HAP-1 (cell line): Measurements from ENCODE around the gene PDE8B.

Experiments
- DNase-seq, 2 experiments: peaks; one replicate each; pipeline ENCODE4 v3.0.0-alpha.2; 2016 to 2020; ENCODE audit warnings: low spot score in 2 of 2
- H3K27me3 ChIP-seq: fragments of 250-450 bp; sonication (Bioruptor Pico); 2 replicates; pipeline ENCODE4 v1.5.1; 2020; ENCODE audit warnings: low read depth, mild to moderate bottlenecking, moderate library complexity
- H3K36me3 ChIP-seq: fragments of 250-450 bp; sonication (Bioruptor Pico); replicated peaks from 2 replicates; pipeline ENCODE4 v1.5.1; 2020; ENCODE audit warnings: mild to moderate bottlenecking
- H3K4me1 ChIP-seq: fragments of 250-450 bp; sonication (Bioruptor Pico); 2 replicates; pipeline ENCODE4 v1.5.1; 2020; ENCODE audit warnings: mild to moderate bottlenecking
- H3K4me3 ChIP-seq: fragments of 250-450 bp; sonication (Bioruptor Pico); 2 replicates; pipeline ENCODE4 v1.5.1; 2020; ENCODE audit warnings: mild to moderate bottlenecking, moderate library complexity
- H3K9me3 ChIP-seq: fragments of 250-450 bp; sonication (Bioruptor Pico); 2 replicates; pipeline ENCODE4 v1.5.1; 2020; ENCODE audit warnings: mild to moderate bottlenecking, moderate library complexity
- in situ Hi-C: fragments of 300-500 bp; cut with MboI; formaldehyde crosslinking; loops from 3 replicates; pipeline ENCODE4 v1.14.3; 2020; ENCODE audit warnings: low sequenced_read_pairs, inconsistent platforms, mixed read lengths

The PDE8B gene

DNA sequence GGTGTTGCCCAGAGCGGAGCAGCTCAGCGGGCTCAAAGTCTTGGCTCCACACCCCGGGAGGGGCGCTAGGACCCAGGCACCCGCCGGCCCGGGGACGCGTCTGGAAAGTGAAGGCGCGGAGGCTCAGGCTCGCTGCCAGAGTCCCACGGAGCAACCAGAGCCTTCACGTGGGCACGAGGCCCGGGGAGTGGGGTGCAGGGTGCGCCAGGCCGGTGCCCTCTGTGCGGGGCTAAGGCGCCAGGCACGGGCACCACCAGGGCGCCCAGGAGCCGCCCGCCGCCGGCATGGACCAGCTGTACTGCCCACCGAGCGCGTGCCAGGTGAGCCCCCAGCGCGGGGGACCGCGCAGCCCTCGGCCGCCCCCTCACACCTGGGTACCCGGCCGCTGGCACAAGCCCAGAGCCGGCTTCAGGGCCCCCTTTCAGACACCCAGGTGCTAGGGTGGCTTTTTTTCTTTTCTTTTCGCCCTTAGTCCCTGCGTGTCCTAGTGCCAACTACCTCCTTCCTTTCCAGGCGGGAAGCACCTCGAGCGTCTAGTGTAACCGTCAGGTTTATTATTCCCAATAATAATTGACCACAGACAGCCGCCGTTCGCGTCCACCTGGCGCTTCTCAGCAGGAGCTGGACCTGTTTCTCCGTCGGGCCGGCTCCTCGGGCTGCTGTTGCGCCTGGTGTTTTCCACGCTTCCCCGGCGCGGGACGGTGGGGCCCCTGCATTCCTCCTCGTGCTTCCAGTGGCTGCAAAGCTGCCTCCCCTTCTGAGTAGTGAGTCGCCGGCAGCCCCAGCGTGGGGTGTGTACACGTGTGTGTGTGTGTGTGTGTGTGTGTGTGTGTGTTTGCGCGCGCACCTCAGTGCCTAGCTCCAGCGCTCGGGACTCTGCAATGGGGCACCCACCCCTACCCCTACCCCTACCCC, 30.1 kb upstream of the PDE8B start:
- H3K4me3 ChIP-seq = no peak overlapping the region
- no peak for DNase-seq
- no peaks in the 10 kb centered on the region for H3K36me3 ChIP-seq
- no peaks in the 10 kb centered on the region for H3K4me1 ChIP-seq
- H3K9me3 ChIP-seq = no peaks in the 10 kb centered on the region
- in situ Hi-C loops = no loop called here
- H3K27me3 ChIP-seq = no peaks in the 10 kb centered on the region

DNA sequence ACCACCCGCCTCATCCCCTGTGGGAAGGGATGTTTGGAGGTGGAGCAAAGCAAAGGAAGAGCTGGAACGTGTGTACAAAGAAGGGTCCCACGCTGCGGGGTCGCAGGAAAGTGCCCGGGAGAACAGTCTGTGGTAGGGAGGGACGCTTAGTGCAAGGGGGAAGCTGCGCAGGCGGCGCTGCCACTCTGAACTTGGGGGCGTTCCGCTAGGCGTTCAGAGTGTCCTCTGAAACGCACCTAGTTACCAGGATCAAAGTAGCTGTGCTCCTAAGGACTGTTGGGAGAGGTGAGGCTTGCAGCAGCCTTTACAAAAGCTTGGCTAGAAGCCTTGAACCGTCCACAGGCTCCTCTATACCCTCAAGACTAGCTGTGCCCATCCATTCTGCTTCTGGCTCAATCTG, 29.3 kb upstream of the PDE8B start:
- Histone ChIP-seq H3K27me3 (no peaks in the 10 kb centered on the region), H3K4me3 (no peak overlapping the region), H3K36me3 (no peaks in the 10 kb centered on the region), H3K9me3 (no peaks in the 10 kb centered on the region), H3K4me1 (no peaks in the 10 kb centered on the region)
- DNase-seq = no peak
- in situ Hi-C loops = no loop called here

DNA sequence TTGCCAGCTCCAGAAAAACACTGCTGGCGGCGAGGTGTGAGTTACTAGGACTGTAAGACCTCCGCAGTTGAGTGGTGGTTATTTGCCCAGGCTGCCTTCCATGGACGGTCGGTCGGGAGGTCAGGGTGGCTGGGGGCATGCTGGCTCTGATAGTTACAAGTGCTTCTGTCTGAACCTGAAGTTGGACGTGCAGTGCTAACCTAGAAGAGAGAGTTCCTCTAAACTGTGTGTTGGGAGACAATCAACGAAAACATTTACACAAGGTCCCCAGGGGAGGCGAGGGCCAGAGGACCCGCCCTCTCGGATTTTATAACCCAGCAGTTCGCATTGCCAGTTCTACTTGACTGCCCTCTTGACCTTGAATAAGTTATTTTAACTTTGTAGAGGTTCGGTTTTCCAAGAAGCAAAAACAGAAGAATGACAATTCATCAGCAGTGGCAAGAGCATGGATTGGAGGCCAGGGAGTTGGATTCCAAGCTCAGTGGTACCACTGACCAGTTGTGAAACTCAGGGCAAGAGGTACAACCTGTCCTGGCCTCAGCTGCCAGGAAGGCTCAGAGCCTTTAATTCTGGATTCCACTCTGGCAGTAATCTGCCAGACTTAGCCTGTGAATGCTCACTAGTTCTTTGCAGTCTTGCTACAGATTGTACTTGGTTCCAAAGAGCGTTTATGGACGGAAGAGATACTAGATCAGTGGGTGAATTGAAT, 28.7 kb upstream of the PDE8B start:
- no peak for DNase-seq
- no peaks in the 10 kb centered on the region for H3K4me1 ChIP-seq
- in situ Hi-C loops = no loop called here
- no peaks in the 10 kb centered on the region for H3K36me3 ChIP-seq
- H3K9me3 ChIP-seq = no peaks in the 10 kb centered on the region
- no peaks in the 10 kb centered on the region for H3K27me3 ChIP-seq
- no peak overlapping the region for H3K4me3 ChIP-seq

DNA sequence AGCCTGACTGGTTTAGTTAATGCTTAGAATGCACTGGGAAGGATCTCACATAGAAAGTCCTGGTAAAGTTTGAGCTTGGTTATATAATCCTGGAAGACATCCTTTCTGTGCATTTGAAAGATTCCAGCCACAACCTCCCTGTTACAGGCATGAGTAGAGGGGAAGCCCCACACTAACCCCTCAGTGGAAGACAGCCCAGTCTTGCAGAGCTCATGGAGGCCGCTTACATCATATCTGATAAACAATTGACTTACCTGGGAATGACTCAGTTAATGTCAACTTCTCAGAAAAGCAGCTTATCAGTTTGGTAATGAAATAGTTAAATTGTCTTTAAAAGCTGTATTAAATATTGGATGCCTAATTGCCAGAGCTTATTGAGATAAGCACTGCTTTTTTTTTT, 28.1 kb upstream of the PDE8B start:
- no peak for DNase-seq
- H3K36me3 ChIP-seq = no peaks in the 10 kb centered on the region
- in situ Hi-C loops = no loop called here
- no peaks in the 10 kb centered on the region for H3K27me3 ChIP-seq
- H3K9me3 ChIP-seq = no peaks in the 10 kb centered on the region
- H3K4me1 ChIP-seq = no peaks in the 10 kb centered on the region
- H3K4me3 ChIP-seq = no peak overlapping the region

- Histone ChIP-seq H3K4me1 (no peaks in the 10 kb centered on the region), H3K4me3 (no peak overlapping the region), H3K9me3 (no peaks in the 10 kb centered on the region), H3K27me3 (no peaks in the 10 kb centered on the region; the same call in 1 of the 2 replicates), H3K36me3 (no peaks in the 10 kb centered on the region)
- DNase-seq = no peak
- in situ Hi-C loops = no loop called here
These were observed 23.7 kb upstream of the PDE8B start for GRCh38 chr5:77186652-77187370.

DNA sequence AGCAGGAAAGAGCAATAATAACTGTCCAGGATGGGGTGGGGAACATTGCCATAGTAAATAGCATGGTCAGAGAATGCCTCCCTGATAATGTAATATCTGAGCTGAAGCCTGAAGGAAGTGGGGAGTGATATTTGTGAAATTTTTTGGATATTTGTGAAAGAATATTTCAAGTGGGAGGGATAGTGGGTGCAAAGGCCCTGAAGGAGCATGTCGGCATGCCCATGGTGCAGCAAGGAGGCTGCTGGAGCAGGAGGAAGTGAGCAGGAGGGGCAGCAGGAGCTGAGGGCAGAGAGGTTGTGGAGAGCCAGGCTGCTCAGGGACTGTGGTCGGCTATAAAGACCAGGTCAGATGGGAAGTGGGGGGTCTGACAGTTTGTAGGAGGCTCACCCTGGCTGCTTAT, 21.1 kb upstream of the PDE8B start:
- no peaks in the 10 kb centered on the region for H3K36me3 ChIP-seq
- H3K27me3 ChIP-seq = no peaks in the 10 kb centered on the region; the same call in 1 of the 2 replicates
- no peaks in the 10 kb centered on the region for H3K4me1 ChIP-seq
- in situ Hi-C loops = no loop called here
- DNase-seq = no peak
- no peak overlapping the region for H3K4me3 ChIP-seq
- no peaks in the 10 kb centered on the region for H3K9me3 ChIP-seq

- in situ Hi-C loops = no loop called here
- no peak for DNase-seq
- Histone ChIP-seq H3K4me1 (no peaks in the 10 kb centered on the region), H3K4me3 (no peak overlapping the region), H3K9me3 (no peaks in the 10 kb centered on the region), H3K36me3 (no peaks in the 10 kb centered on the region), H3K27me3 (no peaks in the 10 kb centered on the region; the same call in 1 of the 2 replicates)
These were observed 17.9 kb upstream of the PDE8B start for GRCh38 chr5:77192441-77193050.

DNA sequence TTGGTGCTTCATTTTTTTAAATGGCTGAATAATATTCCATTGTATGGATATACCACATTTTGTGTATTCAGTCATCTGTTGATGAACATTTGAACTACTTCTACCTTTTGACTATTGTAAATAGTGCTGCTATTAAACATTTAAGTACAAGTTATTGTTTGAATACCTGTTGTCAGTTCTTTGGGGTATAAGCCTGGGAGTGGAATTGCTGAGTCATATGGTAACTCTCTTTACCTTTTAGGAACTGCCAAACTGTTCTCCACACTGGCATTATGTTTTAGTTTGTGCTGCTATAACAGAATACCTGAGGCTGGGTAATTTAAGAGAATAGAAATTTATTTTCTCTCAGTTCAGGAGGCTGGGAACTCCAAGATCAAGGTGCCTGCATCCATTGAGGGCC, 15.7 kb upstream of the PDE8B start:
- in situ Hi-C loops = no loop called here
- Histone ChIP-seq H3K9me3 (0 out of 2 replicates have a peak, but pooled peaks cover 3% of the 10 kb centered on the region), H3K36me3 (no peaks in the 10 kb centered on the region), H3K4me3 (no peak overlapping the region), H3K4me1 (no peaks in the 10 kb centered on the region), H3K27me3 (no peaks in the 10 kb centered on the region)
- no peak for DNase-seq

- Histone ChIP-seq H3K36me3 (no peaks in the 10 kb centered on the region), H3K27me3 (no peaks in the 10 kb centered on the region), H3K4me1 (no peaks in the 10 kb centered on the region), H3K4me3 (no peak overlapping the region), H3K9me3 (0 out of 2 replicates have a peak, but pooled peaks cover 3% of the 10 kb centered on the region)
- DNase-seq = no peak
- in situ Hi-C loops = no loop called here
These were observed 12.5 kb upstream of the PDE8B start for GRCh38 chr5:77197840-77198554.

DNA sequence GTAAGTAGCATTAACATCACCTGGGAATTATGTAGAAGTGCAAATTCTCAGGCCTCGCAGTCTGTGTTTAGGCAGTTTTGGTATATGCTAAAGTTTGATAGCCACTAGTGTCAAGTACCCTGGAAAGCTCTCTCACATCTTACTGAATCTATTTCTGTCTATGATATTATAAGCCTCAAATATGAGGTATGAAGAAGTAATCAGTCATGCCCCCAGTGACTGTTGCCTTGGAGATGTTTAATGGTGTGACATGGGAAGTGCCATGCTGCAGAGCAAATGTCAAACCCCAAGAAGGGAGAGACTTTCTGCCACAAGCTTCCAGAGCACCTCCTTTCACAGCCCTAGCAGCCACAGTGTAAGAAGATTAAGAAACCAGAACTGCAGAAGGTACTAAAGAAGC, 9.8 kb upstream of the PDE8B start:
- no peaks in the 10 kb centered on the region for H3K36me3 ChIP-seq
- H3K9me3 ChIP-seq = 0 out of 2 replicates have a peak, but pooled peaks cover 3% of the 10 kb centered on the region
- no peak for DNase-seq
- no peak overlapping the region for H3K4me3 ChIP-seq
- H3K27me3 ChIP-seq = no peaks in the 10 kb centered on the region; the same call in 1 of the 2 replicates
- H3K4me1 ChIP-seq = no peaks in the 10 kb centered on the region
- in situ Hi-C loops = no loop called here

GRCh38 chr5:77202145-77202544, 8.3 kb upstream of the PDE8B start:
- Histone ChIP-seq H3K9me3 (0 out of 2 replicates have a peak, but pooled peaks cover 3% of the 10 kb centered on the region), H3K4me1 (no peaks in the 10 kb centered on the region), H3K36me3 (no peaks in the 10 kb centered on the region), H3K4me3 (no peak overlapping the region), H3K27me3 (no peaks in the 10 kb centered on the region; the same call in none of the 2 replicates)
- DNase-seq = no peak
- in situ Hi-C loops = no loop called here

- Histone ChIP-seq H3K36me3 (no peaks in the 10 kb centered on the region), H3K4me3 (no peak overlapping the region), H3K27me3 (peaks cover 10% of the 10 kb centered on the region), H3K4me1 (no peaks in the 10 kb centered on the region), H3K9me3 (no peaks in the 10 kb centered on the region)
- DNase-seq = no peak
- in situ Hi-C loops = no loop called here
These were observed 5.5 kb upstream of the PDE8B start for GRCh38 chr5:77204967-77205366.
